Measurements from ENCODE around the gene ESPL1. TPM values are rescaled to one million over a fixed set of nuclear protein-coding genes. Genes with fewer than 3 reads are reported as not detected.
"Not testable (repeated sequence)": the region's sequence is repeated elsewhere in the genome, so short reads cannot be mapped to it uniquely, and the experiment has no call there.

Gene ESPL1
- total RNA-seq, 1 experiment from 2014 or later = 14.8 TPM

GRCh38 chr12:53298164-53298563, 30.1 kb downstream of the ESPL1 start:
- DNase-seq (ENCODE audit: low read depth) = no peak

GRCh38 chr12:53299101-53299453, 31.0 kb downstream of the ESPL1 start:
- DNase-seq (ENCODE audit: low read depth) = peak; percentile 75

- DNase-seq (ENCODE audit: low read depth) = peak; percentile 88
Observed at GRCh38 chr12:53299454-53300180, 31.5 kb downstream of the ESPL1 start, which contains the start of gene MYG1. Gene MYG1, plus strand, starts transcription at chr12:53299695. Its CDS starts 43 bp downstream, at chr12:53299738.

- peak; percentile 23 for DNase-seq (ENCODE audit: low read depth)
Observed at GRCh38 chr12:53300187-53300586, 32.1 kb downstream of the ESPL1 start.

- DNase-seq (ENCODE audit: low read depth) = no peak
Observed at GRCh38 chr12:53302903-53303302, 34.8 kb downstream of the ESPL1 start.

- DNase-seq (ENCODE audit: low read depth) = no peak
Observed at GRCh38 chr12:53306826-53307225, 38.7 kb downstream of the ESPL1 start.

- DNase-seq (ENCODE audit: low read depth) = no peak
Observed at GRCh38 chr12:53308276-53308675, 40.2 kb downstream of the ESPL1 start.

GRCh38 chr12:53313996-53314395, 45.9 kb downstream of the ESPL1 start:
- DNase-seq (ENCODE audit: low read depth) = no peak

GRCh38 chr12:53320352-53321195, 52.5 kb downstream of the ESPL1 start:
- no peak for DNase-seq (ENCODE audit: low read depth)

- no peak for DNase-seq (ENCODE audit: low read depth)
Observed at GRCh38 chr12:53324113-53324778, 56.1 kb downstream of the ESPL1 start.

- peak; percentile 89 for DNase-seq (ENCODE audit: low read depth)
Observed at GRCh38 chr12:53324779-53325510, 56.8 kb downstream of the ESPL1 start.

GRCh38 chr12:53325511-53326061, 57.5 kb downstream of the ESPL1 start:
- DNase-seq (ENCODE audit: low read depth) = no peak

- no peak for DNase-seq (ENCODE audit: low read depth)
Observed at GRCh38 chr12:53326460-53327185, 58.5 kb downstream of the ESPL1 start.

GRCh38 chr12:53327435-53328042, 59.4 kb downstream of the ESPL1 start:
- DNase-seq (ENCODE audit: low read depth) = peak; percentile 27

GRCh38 chr12:53328043-53328435, 59.9 kb downstream of the ESPL1 start:
- DNase-seq (ENCODE audit: low read depth) = no peak

- no peak for DNase-seq (ENCODE audit: low read depth)
Observed at GRCh38 chr12:53330671-53331070, 62.6 kb downstream of the ESPL1 start.

GRCh38 chr12:53332339-53332738, 64.2 kb downstream of the ESPL1 start:
- DNase-seq (ENCODE audit: low read depth) = not testable (repeated sequence)

GRCh38 chr12:53332744-53333143, 64.6 kb downstream of the ESPL1 start:
- no peak for DNase-seq (ENCODE audit: low read depth)

GRCh38 chr12:53333289-53333688, 65.2 kb downstream of the ESPL1 start:
- DNase-seq (ENCODE audit: low read depth) = no peak

- no peak for DNase-seq (ENCODE audit: low read depth)
Observed at GRCh38 chr12:53333845-53334244, 65.7 kb downstream of the ESPL1 start.

All from LHCN-M2 (cell line).